Ovary (tissue), 3 donors: ENCODE measurements around the gene SNX32.

Experiments
- EP300 ChIP-seq: sonication (generic); formaldehyde crosslinking; IDR thresholded peaks from one replicate; pipeline ENCODE4 v1.6.1; 2017; ENCODE audit warnings: antibody characterized with exemption
- POLR2A ChIP-seq: fragments of 450-650 bp; IDR thresholded peaks from one replicate; pipeline ENCODE4 v1.6.1; 2017; ENCODE audit warnings: antibody characterized with exemption, mild to moderate bottlenecking, moderate library complexity
- TF ChIP-seq, protein P1 (sequence below), 3 donors: fragments of 450-650 bp in 2 of 3; fragments of 200-600 bp in 1 of 3; IDR thresholded peaks; one replicate each; pipeline versions ENCODE4 v1.5.1 to v1.8.0; 2016 to 2022; ENCODE audit warnings: antibody characterized with exemption in 3 of 3, mild to moderate bottlenecking in 1 of 3
- donor health status: DM: no; HTN: no; CAD: no.

DNA sequence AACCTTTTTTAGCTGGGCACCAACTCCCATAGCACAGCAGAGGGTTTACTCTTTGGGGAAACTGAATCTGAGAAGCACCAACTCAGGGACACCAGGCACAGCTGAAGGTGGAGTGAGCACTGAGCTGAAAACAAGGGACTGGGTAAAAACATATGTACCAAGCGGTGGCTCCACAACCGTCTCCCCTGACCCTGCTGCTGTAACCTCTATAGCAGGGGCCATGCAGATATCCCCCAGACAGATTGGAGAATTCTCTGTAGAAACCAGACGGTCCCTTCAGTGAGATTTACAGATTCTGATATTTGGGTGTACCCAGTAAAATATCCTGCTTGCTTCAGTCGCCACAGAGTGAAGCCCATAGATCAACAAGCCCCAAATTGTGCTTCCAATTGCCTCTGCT, 4.3 kb upstream of the SNX32 start:
- TF ChIP-seq, protein P1, sequence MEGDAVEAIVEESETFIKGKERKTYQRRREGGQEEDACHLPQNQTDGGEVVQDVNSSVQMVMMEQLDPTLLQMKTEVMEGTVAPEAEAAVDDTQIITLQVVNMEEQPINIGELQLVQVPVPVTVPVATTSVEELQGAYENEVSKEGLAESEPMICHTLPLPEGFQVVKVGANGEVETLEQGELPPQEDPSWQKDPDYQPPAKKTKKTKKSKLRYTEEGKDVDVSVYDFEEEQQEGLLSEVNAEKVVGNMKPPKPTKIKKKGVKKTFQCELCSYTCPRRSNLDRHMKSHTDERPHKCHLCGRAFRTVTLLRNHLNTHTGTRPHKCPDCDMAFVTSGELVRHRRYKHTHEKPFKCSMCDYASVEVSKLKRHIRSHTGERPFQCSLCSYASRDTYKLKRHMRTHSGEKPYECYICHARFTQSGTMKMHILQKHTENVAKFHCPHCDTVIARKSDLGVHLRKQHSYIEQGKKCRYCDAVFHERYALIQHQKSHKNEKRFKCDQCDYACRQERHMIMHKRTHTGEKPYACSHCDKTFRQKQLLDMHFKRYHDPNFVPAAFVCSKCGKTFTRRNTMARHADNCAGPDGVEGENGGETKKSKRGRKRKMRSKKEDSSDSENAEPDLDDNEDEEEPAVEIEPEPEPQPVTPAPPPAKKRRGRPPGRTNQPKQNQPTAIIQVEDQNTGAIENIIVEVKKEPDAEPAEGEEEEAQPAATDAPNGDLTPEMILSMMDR (IDR thresholded peaks at IDR 0.05): no peak
- TF ChIP-seq POLR2A (no peak), EP300 (no peak)
